GM12801 (cell line): ENCODE measurements around the gene AHDC1.

Experiments
- CTCF ChIP-seq: IDR thresholded peaks from one replicate; pipeline ENCODE4 v1.5.1; 2011; ENCODE audit warnings: control low read depth; ENCODE audit not compliant: insufficient read length; ENCODE audit errors: extremely low read depth

AHDC1 gene

DNA sequence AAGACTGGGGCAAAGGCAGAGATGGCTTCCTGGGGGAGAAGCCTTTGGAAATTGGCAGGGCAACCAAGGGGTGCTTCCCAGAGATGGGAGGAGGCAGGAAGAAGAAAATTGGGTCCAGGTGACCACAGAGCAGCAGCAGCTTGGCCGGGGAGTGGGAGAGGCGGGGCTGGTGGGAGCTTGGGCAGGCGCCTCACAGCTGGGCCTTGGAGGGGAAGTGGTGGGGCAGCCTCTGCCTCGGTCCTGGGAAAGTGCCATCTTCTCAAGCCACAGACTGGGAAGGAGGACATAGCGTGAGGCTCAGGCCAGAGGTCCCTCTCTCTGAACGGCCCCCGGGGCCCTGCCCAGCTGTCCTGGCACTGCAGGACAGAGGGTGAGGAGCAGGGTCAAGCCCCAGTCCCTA, 90.0 kb downstream of the AHDC1 start:
- TF ChIP-seq CTCF: no peak

GRCh38 chr1:27513528-27513927, 90.4 kb downstream of the AHDC1 start:
- no peak for TF ChIP-seq CTCF

GRCh38 chr1:27509127-27510080, 94.5 kb downstream of the AHDC1 start:
- no peak for TF ChIP-seq CTCF

DNA sequence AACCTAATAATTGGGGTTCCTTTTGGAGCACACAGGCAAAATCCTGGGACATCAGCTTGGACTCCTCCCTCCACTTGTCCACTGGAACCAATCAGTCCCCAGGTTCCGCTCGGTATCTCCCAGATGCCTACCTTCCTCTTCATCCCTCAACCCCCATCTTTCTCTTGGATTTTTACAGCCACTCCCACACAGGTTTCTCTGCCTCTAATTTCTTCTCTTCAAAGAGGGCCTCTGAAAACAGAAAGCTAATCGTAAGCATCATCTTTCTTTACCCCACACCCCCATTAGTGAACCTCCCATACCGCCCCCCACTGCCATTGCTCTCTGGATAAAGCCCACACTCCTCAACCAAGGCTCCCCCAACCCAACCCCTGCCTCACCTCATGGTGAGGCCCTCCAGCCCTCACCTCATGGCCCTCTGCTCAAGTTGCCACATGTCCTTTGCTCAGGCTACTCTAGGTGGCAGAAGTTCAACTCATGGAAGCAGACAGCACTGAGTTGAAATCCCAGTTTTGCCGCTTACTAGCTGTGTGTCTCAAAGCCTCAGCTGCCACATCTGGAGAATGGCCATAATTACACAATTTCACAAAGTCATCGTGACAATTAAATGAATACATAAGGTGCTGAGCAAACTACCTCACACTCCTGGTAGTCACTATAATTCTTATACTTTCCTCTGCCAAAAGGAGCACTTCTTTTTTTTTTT, 95.8 kb downstream of the AHDC1 start:
- no peak for TF ChIP-seq CTCF

- TF ChIP-seq CTCF: no peak
These were observed 97.2 kb downstream of the AHDC1 start for GRCh38 chr1:27506703-27507102.

GRCh38 chr1:27505420-27505680, 98.6 kb downstream of the AHDC1 start:
- TF ChIP-seq CTCF: no peak

DNA sequence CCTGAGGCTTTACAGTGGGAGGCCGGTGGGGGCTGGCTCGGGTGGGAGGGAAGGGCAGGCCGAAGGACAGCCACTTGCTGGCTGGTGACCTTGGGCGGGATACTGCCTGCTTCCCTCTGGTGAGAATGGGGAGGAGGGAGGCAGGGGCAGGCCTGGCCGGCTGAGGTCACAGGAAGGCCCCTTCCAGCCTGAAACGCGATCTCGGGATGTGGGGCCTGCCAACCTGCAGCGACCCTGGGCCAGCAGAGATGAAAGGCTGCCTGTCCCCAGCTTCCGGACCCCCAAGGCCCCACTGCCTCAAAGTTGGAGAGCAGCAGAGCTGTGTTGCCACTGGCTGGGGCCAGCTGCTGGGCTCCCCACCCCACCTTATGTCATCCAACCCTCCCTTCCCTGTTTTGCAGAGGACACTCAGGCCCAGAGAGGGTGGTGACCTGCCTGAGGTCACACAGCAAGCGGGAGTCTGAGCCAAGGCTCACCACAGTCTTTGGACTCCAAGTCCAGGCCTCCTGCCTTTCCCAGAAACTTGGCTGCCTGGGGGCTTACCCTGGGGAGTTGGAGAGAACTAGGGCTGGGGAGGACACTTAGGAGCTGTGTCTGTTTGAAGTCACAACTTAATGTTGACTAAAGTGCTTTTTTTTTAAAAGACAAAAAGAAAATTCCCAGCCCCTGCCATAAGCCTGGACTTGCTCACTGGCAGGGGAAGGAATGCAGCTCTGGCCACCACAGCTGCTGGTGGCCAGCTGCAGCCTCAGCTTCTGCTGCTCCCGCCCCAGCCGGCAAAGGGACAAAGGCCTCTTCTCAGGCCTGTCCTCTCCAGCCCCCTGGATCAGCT, 99.1 kb downstream of the AHDC1 start:
- TF ChIP-seq CTCF: no peak
